NCI-H748 treated with DMSO at 0.1 percent for 48 hours (cell line): Measurements from ENCODE around the gene NUP214.
A peak's percentile ranks its signal among the peaks of the same experiment; 100 is the strongest.

Experiments
- DNase-seq: peaks from one replicate; lab custom pipeline; 2025; lab: John Stamatoyannopoulos, UW

The NUP214 gene

DNA sequence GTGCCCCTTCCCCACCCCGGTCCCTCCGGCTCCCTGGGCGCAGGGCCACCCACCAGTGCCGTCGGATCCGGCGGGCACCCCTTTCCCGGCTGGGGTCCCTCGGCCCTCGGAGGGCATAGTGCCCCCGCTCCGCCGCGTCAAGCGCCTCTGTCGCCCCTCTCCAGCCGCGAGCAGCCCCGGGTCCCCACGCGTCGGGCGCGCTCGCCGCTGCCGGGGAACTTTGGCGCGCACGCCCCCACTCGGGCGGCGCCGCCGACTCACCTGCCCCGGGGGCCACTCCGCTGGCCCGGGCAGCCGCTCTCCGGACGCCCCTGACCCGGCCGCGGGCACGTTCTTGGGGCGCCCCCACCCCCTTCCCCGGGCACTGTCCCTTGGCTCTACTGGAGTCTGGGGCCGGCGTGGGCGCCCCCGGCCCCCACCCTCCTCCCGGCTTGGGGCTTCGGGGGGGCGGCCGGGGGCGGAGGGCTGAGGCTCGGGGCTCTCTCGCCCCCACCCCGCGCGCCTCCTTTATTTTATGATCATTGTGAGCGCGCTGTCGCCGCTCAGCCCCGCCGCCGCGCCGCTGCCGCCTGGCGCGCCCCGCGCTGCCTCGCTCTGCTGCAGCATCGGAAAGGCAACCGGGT, 152.0 kb downstream of the NUP214 start:
- no peak for DNase-seq

DNA sequence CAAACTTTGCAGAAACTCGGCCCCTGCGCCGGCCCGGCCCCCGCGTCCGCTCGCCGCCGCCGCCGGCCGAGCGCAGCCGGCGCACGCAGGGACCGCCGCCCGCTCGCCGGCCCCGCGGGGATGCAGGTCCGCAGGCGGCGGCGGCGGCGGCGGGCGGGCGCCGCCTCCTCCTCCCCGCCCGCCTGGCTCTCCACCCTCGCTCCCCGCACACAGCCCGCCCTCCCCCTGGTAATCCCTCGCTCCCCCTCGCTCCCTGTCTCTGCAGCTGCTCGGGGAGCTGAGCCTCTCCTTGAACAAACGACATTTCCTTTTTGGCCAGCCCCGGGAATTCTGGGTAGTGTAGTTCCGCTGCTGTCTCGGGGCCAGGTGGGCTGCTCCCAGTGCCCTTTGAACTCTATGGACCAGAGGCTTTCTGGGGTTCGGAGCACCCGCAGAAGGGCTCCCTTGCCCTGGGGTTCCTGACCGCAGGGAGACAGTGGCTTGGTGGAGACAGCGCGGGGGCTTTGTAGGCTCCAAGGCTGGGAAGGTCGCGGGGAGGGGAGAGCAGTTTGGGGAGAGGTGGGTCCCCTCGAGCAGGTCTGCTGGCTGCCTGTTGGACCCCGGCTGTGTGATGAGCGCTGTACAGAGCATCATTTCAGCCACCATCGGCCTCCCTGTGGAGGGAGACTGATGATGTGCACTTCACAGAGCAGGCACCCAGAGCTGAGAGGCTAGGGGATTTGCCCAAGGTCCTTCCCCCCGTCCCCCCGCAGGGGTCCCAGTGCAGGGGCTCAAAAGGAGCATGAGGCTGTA, 152.7 kb downstream of the NUP214 start:
- peak; percentile 71 for DNase-seq

DNA sequence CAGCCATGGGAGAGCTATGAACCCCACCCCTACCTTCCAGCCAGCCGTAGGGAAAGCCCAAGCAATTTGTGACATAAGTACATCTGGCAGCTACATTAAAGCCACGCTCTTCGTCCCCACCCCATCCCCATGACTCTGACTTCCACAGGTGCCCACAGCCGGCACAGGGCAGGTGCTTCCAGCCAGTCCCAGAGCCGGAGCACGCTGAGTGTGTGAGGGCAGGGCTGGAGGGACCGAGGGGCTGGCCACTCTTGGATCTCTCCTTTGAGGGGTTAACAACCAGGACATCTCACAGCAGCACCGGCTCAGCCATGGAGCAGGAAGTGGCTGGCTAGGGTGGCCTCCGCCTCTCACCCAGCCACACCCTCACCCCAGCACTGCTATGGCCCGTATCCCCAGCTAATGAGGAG, 153.3 kb downstream of the NUP214 start:
- no peak for DNase-seq

DNA sequence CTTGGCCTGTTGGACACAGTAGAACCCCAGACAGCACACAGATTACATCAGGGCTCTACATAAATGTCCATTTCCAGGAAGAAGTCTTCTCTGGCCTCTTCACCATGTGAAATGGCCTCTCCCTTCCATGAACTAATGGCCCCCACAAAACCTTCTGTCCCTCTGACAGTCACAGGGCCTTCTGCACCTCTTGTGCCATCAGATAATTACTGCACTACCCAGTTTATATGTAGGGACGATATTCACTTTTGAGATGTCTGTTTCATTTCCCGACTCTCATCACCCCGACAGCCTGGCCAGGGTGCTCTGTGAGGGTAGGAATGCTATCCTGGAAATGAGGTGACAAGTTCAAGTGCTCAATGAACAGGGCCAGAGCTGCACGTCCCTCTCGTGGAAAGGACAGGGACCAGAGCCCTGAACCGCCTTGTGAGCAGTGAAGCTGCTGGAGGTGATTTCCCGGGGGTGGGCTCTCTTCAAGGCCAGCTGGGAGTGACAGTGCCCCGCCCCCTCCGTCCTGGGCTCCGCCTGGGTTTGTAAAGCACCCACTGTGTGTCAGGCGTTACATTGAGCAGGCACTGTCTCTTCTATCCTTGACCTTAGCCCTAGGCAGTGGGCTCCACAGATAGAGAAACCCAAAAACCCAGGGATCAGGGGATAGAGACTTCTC, 153.9 kb downstream of the NUP214 start:
- DNase-seq = no peak

DNA sequence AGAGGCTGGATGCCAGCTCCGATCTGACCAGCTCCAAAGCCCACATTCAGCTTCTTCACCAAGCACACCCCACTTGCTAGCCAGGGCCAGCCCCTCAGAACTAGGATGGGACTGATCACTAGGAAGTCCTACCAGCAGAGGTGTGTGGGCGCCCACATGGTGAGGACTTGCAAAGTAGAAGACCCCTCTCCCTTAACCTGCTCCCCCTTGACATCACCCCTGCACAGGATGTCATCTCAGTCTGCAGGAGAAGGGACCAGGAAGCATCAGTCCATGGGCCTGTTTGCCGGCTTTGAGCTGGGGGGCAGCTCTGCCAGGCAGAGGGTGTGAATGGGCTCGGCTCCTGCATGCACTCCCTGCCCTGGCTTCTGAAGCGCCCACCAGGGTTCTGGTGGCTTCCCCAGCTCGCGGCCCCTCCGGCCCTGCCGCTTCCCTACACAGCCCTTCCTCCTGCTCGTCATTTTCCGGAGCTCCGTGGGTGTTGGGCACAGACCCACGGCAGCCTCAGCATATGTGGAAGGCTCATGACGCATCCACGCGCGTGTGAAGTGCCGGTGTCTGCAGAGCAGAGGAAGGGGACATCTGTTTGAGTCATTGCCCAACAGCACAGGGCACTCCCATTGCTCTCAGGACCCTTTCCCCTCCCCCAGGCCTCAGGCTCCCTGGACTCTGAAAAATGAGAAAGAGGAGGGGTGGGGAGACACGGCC, 154.6 kb downstream of the NUP214 start:
- no peak for DNase-seq

DNA sequence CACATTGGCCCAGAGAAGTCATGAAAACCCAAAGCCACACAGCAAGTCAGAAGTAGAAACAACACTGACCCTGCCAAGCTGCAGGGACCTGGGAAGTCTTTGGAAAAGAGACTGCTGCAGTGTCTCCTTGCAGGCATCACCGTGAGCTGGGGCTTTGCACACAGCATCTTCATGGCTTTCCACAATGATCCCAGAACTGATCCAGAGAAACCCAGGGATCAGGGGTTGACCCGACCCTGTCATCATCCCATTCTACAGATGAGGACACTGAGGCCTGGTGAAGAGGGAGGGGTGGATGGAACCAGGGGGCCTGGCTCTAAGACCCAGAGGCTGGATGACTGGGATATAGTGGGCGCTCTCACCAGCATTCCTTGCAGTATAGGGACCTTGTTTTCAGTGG, 155.3 kb downstream of the NUP214 start:
- DNase-seq = no peak

DNA sequence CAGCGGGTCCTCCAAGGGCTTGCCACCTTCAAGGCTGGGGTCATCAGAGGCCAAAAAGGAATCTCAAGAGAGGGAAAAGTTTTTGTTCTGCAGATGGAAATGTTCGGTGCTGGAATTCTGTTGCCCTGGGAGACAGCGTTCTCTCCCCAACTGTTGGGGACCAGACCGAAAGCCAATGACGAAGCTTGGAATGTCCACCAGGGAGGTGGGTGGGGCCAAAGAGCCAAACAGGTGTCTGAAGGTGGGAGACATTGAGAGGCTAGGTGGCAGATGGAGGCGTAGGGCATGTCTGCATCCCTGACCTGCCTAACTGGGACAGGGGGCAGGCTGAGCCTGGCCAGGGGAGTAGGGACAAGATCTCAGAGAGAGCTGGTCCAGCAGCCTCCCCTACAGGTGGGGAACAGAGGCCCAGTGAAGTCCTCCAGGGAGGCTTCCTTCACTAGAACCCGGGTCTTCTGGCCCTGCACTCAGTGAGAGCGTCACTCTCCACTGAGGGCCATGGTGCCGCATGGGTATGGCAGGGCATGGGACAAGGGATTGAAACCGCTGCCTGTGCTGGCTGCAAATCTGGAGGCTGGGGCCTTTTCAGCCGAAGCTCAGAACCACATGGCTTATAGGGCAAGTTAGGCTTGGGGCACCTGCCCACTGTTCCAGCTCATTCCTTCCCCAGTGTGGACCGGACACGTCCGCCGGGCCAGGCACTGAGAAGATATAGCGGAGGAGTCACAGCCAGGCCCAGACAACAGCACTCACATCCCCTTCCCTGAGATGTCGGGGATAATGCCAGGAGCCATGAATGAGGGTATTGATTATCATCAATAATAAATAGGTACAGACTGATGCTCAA, 156.0 kb downstream of the NUP214 start:
- DNase-seq = no peak

DNA sequence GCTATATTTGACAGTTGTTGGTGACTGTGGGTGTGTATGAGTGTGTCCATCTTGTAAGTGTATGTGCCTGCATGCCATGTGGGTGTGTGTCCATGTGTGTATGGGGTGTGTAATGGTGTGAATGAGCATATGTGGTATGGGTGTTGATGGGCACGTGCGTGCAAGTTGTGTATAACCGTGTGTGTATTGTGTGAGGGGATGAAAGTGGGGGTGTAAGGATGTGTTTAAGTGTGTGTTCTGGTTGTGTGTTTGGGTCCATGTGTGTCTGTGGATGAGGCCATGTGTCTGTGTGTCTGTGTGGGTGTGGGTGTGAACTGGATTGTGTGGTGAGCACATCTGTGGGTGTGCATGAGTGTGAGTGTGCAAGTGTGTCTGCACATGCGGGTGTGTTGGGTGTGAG, 156.8 kb downstream of the NUP214 start:
- DNase-seq = no peak

DNA sequence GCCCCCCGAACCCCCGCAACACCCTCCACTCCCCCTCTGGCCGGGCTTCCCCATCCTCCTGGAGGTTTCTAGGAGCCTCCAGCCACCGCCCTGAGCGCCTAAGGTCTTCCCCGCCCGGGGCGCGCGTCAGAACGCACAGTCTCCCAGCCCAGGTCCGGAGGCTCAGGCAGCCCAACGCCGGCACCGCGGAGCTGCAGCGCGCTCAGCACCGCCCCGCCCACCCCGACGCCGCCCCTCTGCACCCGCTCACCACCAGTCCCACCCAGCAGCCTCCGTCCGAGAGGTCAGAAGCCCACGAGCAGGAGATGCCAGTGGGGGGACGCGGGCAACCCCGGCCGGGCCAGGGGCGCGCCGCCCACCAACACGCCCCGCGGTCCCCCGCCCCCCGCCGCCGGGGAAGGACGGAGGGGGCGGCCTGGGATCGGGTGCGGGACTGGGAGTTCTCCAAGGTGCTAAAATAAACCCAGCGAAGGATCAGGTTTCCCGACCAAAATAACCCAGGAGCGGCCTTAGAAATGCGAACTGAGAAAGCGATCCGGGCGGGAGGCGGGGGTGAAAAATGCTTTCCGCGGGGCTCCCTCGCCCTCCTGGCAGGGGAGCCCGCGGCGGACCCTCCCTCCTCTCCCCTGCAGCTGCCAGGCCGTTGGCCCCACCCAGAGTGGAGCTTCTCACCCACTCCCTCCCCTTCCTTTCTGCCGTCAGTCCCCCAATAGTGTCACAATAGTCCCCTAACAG, 157.5 kb downstream of the NUP214 start:
- DNase-seq = no peak
